Measurements from ENCODE around the gene ADPRS.

The ADPRS gene

GRCh38 chr1:36118447-36119204, 29.9 kb downstream of the ADPRS start:
- H3K36me3 ChIP-seq (ENCODE audit: insufficient read depth, low read length) = no peaks in the 10 kb centered on the region
- H3K4me1 ChIP-seq (ENCODE audit: insufficient read depth, low read length) = no peaks in the 10 kb centered on the region
- H3K27me3 ChIP-seq (ENCODE audit: insufficient read depth, low read length, poor library complexity) = no peaks in the 10 kb centered on the region
- H4K20me1 ChIP-seq (ENCODE audit: insufficient read depth, low read length) = no peaks in the 10 kb centered on the region
- H3K79me2 ChIP-seq (ENCODE audit: insufficient read depth, low read length) = no peaks in the 10 kb centered on the region
- H2AFZ ChIP-seq (ENCODE audit: low read depth, low read length) = no peak overlapping the region
- no peak overlapping the region for H3K4me2 ChIP-seq (ENCODE audit: insufficient read depth, low read length)
- no peaks in the 10 kb centered on the region for H3K9me3 ChIP-seq (ENCODE audit: insufficient read depth, low read length, severe bottlenecking)
- TF ChIP-seq EZH2 (IDR thresholded peaks at IDR 0.05; ENCODE audit: borderline replicate concordance, low read depth, low read length, severe bottlenecking) (no peak), CTCF (IDR thresholded peaks at IDR 0.05; ENCODE audit: borderline replicate concordance, extremely low read depth, low read length, poor library complexity, severe bottlenecking) (no peak)
- no peak overlapping the region for H3K4me3 ChIP-seq (ENCODE audit: low read depth in 1 of 2, low read length in 2 of 2)
- no peak overlapping the region for H3K9ac ChIP-seq (ENCODE audit: low read depth, low read length)
- DNase-seq = no peak
- no peak for ATAC-seq (ENCODE audit: insufficient read depth, low read depth)
- H3K27ac ChIP-seq (ENCODE audit: low read length) = no peak overlapping the region

- Histone ChIP-seq H3K4me3 (ENCODE audit: low read depth in 1 of 2, low read length in 2 of 2) (no peak overlapping the region), H3K9ac (ENCODE audit: low read depth, low read length) (no peak overlapping the region), H3K9me3 (ENCODE audit: insufficient read depth, low read length, severe bottlenecking) (no peaks in the 10 kb centered on the region), H3K27me3 (ENCODE audit: insufficient read depth, low read length, poor library complexity) (no peaks in the 10 kb centered on the region), H3K4me2 (ENCODE audit: insufficient read depth, low read length) (no peak overlapping the region), H4K20me1 (ENCODE audit: insufficient read depth, low read length) (no peaks in the 10 kb centered on the region), H2AFZ (ENCODE audit: low read depth, low read length) (no peak overlapping the region), H3K4me1 (ENCODE audit: insufficient read depth, low read length) (no peaks in the 10 kb centered on the region), H3K27ac (ENCODE audit: low read length) (no peak overlapping the region), H3K36me3 (ENCODE audit: insufficient read depth, low read length) (no peaks in the 10 kb centered on the region), H3K79me2 (ENCODE audit: insufficient read depth, low read length) (no peaks in the 10 kb centered on the region)
- no peak for ATAC-seq (ENCODE audit: insufficient read depth, low read depth)
- no peak for DNase-seq
- TF ChIP-seq EZH2 (IDR thresholded peaks at IDR 0.05; ENCODE audit: borderline replicate concordance, low read depth, low read length, severe bottlenecking) (no peak), CTCF (IDR thresholded peaks at IDR 0.05; ENCODE audit: borderline replicate concordance, extremely low read depth, low read length, poor library complexity, severe bottlenecking) (no peak)
These were observed 30.8 kb downstream of the ADPRS start for GRCh38 chr1:36119456-36119855.

- ATAC-seq (ENCODE audit: insufficient read depth, low read depth) (no peak), DNase-seq (no peak)
- Histone ChIP-seq H3K9me3 (ENCODE audit: insufficient read depth, low read length, severe bottlenecking) (no peaks in the 10 kb centered on the region), H3K4me3 (ENCODE audit: low read depth in 1 of 2, low read length in 2 of 2) (no peak overlapping the region), H3K27ac (ENCODE audit: low read length) (no peak overlapping the region), H3K79me2 (ENCODE audit: insufficient read depth, low read length) (no peaks in the 10 kb centered on the region), H3K4me2 (ENCODE audit: insufficient read depth, low read length) (no peak overlapping the region), H2AFZ (ENCODE audit: low read depth, low read length) (no peak overlapping the region), H3K9ac (ENCODE audit: low read depth, low read length) (no peak overlapping the region), H4K20me1 (ENCODE audit: insufficient read depth, low read length) (no peaks in the 10 kb centered on the region), H3K27me3 (ENCODE audit: insufficient read depth, low read length, poor library complexity) (no peaks in the 10 kb centered on the region), H3K4me1 (ENCODE audit: insufficient read depth, low read length) (no peaks in the 10 kb centered on the region), H3K36me3 (ENCODE audit: insufficient read depth, low read length) (no peaks in the 10 kb centered on the region)
- TF ChIP-seq CTCF (IDR thresholded peaks at IDR 0.05; ENCODE audit: borderline replicate concordance, extremely low read depth, low read length, poor library complexity, severe bottlenecking) = no peak
- no peak for TF ChIP-seq EZH2 (IDR thresholded peaks at IDR 0.05; ENCODE audit: borderline replicate concordance, low read depth, low read length, severe bottlenecking)
These were observed 33.7 kb downstream of the ADPRS start for GRCh38 chr1:36122062-36123030.

Data from DND-41 (cell line).